Upper lobe of left lung (tissue), 6 donors: Measurements from ENCODE around the gene CAPN10. TPM values are rescaled to one million over a fixed set of nuclear protein-coding genes. Genes with fewer than 3 reads are reported as not detected.
"Not testable (repeated sequence)": the region's sequence is repeated elsewhere in the genome, so short reads cannot be mapped to it uniquely, and the experiment has no call there.

Experiments
- ATAC-seq, 2 donors: fragments of 200-7000 bp; cut with Tn5 transposase; one replicate each; pipeline ENCODE4 v1.9.1; 2022; ENCODE audit warnings: mild to moderate bottlenecking in 2 of 2, moderate library complexity in 2 of 2; ENCODE audit not compliant: low FRiP score in 2 of 2
- DNase-seq, 2 donors: peaks; one replicate each; pipeline ENCODE4 v3.0.0-alpha.2; 2019 to 2020
- H3K27ac ChIP-seq, 4 donors: fragments of 200-600 bp; sonication (generic); one replicate each; pipeline ENCODE4 v1.5.1; 2016 to 2019
- H3K27me3 ChIP-seq, 4 donors: fragments of 200-600 bp; sonication (generic); one replicate each; pipeline ENCODE4 v1.5.1; 2017 to 2019
- H3K36me3 ChIP-seq, 4 donors: fragments of 200-600 bp; sonication (generic); one replicate each; pipeline ENCODE4 v1.5.1; 2016 to 2019
- H3K4me1 ChIP-seq, 4 donors: fragments of 200-600 bp; sonication (generic); one replicate each; pipeline ENCODE4 v1.5.1; 2018 to 2019
- H3K4me3 ChIP-seq, 4 donors: fragments of 200-600 bp; sonication (generic); one replicate each; pipeline ENCODE4 v1.5.1; 2017 to 2019; ENCODE audit warnings: mild to moderate bottlenecking in 2 of 4, moderate library complexity in 1 of 4
- H3K9me3 ChIP-seq, 4 donors: fragments of 200-600 bp; sonication (generic); one replicate each; pipeline ENCODE4 v1.5.1; 2018 to 2019
- CTCF ChIP-seq, 6 experiments: fragments of 450-650 bp in 4 of 6; fragments of 200-600 bp in 2 of 6; sonication (generic) in 2 of 6; IDR thresholded peaks; one replicate each; pipeline ENCODE4 v1.5.1; 2016 to 2019; ENCODE audit warnings: antibody characterized with exemption in 6 of 6
- EP300 ChIP-seq, 4 donors: sonication (generic); formaldehyde crosslinking; IDR thresholded peaks; one replicate each; pipeline ENCODE4 v1.5.1; 2017; ENCODE audit warnings: antibody characterized with exemption in 4 of 4, control low read depth in 2 of 4
- POLR2A ChIP-seq, 4 donors: fragments of 450-650 bp; IDR thresholded peaks; one replicate each; pipeline ENCODE4 v1.5.1; 2016 to 2017; ENCODE audit warnings: antibody characterized with exemption in 4 of 4, mild to moderate bottlenecking in 2 of 4
- POLR2AphosphoS5 ChIP-seq, 2 donors: sonication (generic); formaldehyde crosslinking; IDR thresholded peaks; one replicate each; pipeline ENCODE4 v1.5.1; 2017; ENCODE audit warnings: antibody characterized with exemption in 2 of 2
- WGBS, 2 donors: methylation state at CpG; one replicate each; pipeline ENCODE4 v1.1.5; 2017 to 2018; 5-methylcytosine and 5-hydroxymethylcytosine counted together
- total RNA-seq, 6 donors: library from RNA; depleted of rRNA in 4 of 6; stranded (reverse); fragments of >200 nt in 4 of 6; gene quantifications; one replicate each; pipeline versions ENCODE4 v1.1.0 to v1.2.1, GENCODE V29; 2016 to 2021
- donor health status: DM: no; HTN: no; CAD: no; lungs with moderate emphysema.
- donor health status: DM: no; HTN: yes; CAD: no; lungs with severe emphysema.

The CAPN10 gene
- total RNA-seq, 6 donors from 2014 or later, result 35.3 to 118 (median 38.9) TPM

- Histone ChIP-seq H3K4me1 (peaks cover 61 to 94% (median 72%) of the 10 kb centered on the region in 4 donors), H3K4me3 (peak overlapping the region; percentile 30 to 92 (median 90)), H3K27me3 (no peaks in the 10 kb centered on the region), H3K27ac (peak overlapping the region; percentile 98 to 100 (median 98)), H3K36me3 (no peaks in the 10 kb centered on the region), H3K9me3 (no peaks in the 10 kb centered on the region)
- ATAC-seq, result no peak
- peak in 1 of 2 donors; percentile 60 for DNase-seq
- WGBS, 2 donors, result 12% methylated on average over 9 to 14 of the region's 14 CpGs
- TF ChIP-seq POLR2AphosphoS5 (IDR thresholded peaks at IDR 0.05) (no peak), EP300 (IDR thresholded peaks at IDR 0.05) (peak in 1 of 4 donors; percentile 34)
These were observed 25.1 kb upstream of the CAPN10 start for GRCh38 chr2:240561325-240561971.

DNA sequence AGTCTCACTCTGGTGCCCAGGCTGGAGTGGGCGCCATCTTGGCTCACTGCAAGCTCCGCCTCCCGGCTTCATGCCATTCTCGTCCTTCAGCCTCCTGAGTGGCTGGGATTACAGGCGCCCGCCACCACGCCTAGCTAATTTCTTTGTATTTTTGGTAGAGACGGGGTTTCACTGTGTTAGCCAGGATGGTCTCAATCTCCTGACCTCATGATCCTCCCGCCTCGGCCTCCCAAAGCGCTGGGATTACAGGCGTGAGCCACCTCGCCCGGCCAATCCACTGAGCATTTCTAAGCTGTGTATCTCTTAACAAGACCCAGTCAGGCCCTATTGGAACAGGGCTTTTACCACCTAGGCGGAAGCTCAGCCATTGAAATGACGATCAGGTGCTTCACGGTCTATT, 23.3 kb upstream of the CAPN10 start:
- Histone ChIP-seq H3K27ac (peak overlapping the region in 1 of 4 donors; percentile 98), H3K4me1 (peaks cover 61 to 92% (median 73%) of the 10 kb centered on the region in 4 donors)
- not testable (repeated sequence) for H3K9me3 ChIP-seq, H3K36me3 ChIP-seq, H3K27me3 ChIP-seq, ATAC-seq, H3K4me3 ChIP-seq
- WGBS, 2 donors, result 94 to 98% methylated on average over 17 of the region's 17 CpGs
- DNase-seq, result peak in 1 of 2 donors; percentile 22

DNA sequence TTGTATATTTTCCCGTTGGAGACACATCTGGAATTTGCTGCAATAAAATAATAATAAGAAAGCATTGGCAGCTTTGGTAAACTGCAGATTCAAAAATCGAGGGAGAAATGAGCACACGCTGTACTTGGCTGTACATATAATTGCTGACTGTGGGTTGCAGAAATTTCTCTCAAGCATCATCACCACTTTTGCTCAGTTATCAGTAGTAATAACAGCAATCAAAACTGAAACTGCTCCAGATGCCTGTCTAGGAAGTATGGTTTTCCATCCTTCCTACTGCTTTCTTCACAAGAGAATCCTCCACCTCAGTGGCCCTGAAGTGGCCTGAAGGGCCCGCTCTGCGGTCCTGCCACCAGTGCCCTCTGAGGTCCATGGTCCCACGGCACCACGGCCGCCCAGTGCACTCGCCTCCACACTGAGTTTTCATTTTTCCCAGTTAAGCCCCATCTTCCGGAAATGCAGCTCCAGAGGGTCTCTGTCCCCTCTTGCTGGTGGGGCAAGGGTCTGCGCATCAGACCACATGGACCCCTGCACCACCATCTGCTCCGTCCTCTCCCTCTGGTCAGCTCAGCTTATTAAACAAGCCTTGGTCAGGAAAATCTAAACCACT, 22.5 kb upstream of the CAPN10 start:
- DNase-seq (peak in 1 of 2 donors; percentile 55), ATAC-seq (no peak)
- Histone ChIP-seq H3K4me3 (no peak overlapping the region), H3K27ac (peak overlapping the region; percentile 20 to 97 (median 96)), H3K9me3 (no peaks in the 10 kb centered on the region), H3K36me3 (no peaks in the 10 kb centered on the region), H3K27me3 (no peaks in the 10 kb centered on the region), H3K4me1 (peaks cover 53 to 87% (median 69%) of the 10 kb centered on the region in 4 donors)
- 96% methylated on average over 12 of the region's 12 CpGs for WGBS, 2 donors
- TF ChIP-seq POLR2AphosphoS5 (IDR thresholded peaks at IDR 0.05) (no peak), POLR2A (IDR thresholded peaks at IDR 0.05) (no peak), CTCF (IDR thresholded peaks at IDR 0.05) (no peak), EP300 (IDR thresholded peaks at IDR 0.05) (no peak)

- H3K36me3 ChIP-seq, result no peaks in the 10 kb centered on the region
- no peak for DNase-seq
These were observed 21.8 kb upstream of the CAPN10 start for GRCh38 chr2:240564561-240565332.

More at GRCh38 chr2:240564561-240565332, 21.8 kb upstream of the CAPN10 start:
- no peak for ATAC-seq
- peaks cover 52 to 87% (median 69%) of the 10 kb centered on the region in 4 donors for H3K4me1 ChIP-seq
- peak overlapping the region; percentile 94 to 97 (median 96) for H3K27ac ChIP-seq
- no peaks in the 10 kb centered on the region for H3K27me3 ChIP-seq
- no peaks in the 10 kb centered on the region for H3K9me3 ChIP-seq
- peak overlapping the region in 2 of 4 donors; percentile 83 to 89 for H3K4me3 ChIP-seq
- TF ChIP-seq POLR2A (IDR thresholded peaks at IDR 0.05) (no peak), CTCF (IDR thresholded peaks at IDR 0.05) (no peak), POLR2AphosphoS5 (IDR thresholded peaks at IDR 0.05) (no peak), EP300 (IDR thresholded peaks at IDR 0.05) (no peak)
- 77% methylated on average over 7 to 10 of the region's 10 CpGs for WGBS, 2 donors
